Fibroblast of skin of right quadriceps (primary cell): ENCODE data around the gene HOTAIR.

ENCODE experiments used
- DNase-seq: peaks from one replicate; pipeline ENCODE4 v3.0.0-alpha.2; 2013

The HOTAIR gene

DNA sequence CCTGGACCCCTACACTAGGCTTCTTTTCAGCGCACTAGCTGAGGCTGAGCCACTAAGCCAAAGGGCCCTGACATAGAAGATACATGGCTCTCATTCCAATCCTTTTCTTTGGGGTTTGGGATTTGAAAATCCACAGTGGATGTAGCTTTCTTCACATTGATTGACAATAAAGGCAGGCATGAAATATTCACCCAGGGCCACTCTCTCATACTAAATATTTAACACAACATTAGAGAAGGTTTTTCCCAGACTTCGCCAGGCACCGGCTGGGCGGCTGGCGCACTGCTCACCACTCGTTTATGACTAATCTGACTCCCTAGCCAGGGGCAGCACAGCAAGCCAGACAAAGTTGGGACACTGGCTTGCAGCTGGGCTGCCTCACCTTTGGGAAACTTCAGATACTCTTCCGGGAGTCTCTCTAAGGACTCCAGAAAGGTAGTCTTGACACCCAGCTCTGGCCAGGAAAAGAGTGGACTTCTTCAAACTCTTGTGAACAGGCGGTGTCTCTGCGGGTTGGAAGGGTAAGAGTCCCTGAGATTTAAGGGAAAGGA, 2.5 kb downstream of the HOTAIR start:
- DNase-seq = peak; percentile 30

DNA sequence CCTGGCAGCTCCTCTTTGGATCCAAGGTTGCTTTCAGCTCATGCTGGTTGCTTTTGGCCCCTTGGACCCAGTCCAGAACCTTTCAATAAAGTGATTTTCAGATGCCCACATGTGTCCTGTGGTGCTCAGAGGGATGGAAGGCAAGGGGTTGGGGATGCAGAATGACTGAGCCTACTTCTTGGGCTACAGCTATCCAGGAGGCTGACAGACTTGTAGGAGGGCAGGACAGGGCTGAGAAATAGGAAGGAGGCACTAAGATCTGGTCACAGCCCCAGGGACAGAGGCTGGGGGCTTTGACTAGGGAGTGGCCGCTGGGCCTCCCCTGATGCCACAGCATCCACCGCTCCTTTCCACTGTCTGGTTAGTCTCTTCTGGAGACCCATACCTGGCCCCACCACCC, 3.1 kb downstream of the HOTAIR start:
- no peak for DNase-seq

- DNase-seq = no peak
These were observed 3.6 kb downstream of the HOTAIR start for GRCh38 chr12:53971129-53971528.

- no peak for DNase-seq
These were observed 4.3 kb downstream of the HOTAIR start for GRCh38 chr12:53970451-53970850.

- DNase-seq = no peak
These were observed 5.0 kb downstream of the HOTAIR start for GRCh38 chr12:53969588-53970259.

DNA sequence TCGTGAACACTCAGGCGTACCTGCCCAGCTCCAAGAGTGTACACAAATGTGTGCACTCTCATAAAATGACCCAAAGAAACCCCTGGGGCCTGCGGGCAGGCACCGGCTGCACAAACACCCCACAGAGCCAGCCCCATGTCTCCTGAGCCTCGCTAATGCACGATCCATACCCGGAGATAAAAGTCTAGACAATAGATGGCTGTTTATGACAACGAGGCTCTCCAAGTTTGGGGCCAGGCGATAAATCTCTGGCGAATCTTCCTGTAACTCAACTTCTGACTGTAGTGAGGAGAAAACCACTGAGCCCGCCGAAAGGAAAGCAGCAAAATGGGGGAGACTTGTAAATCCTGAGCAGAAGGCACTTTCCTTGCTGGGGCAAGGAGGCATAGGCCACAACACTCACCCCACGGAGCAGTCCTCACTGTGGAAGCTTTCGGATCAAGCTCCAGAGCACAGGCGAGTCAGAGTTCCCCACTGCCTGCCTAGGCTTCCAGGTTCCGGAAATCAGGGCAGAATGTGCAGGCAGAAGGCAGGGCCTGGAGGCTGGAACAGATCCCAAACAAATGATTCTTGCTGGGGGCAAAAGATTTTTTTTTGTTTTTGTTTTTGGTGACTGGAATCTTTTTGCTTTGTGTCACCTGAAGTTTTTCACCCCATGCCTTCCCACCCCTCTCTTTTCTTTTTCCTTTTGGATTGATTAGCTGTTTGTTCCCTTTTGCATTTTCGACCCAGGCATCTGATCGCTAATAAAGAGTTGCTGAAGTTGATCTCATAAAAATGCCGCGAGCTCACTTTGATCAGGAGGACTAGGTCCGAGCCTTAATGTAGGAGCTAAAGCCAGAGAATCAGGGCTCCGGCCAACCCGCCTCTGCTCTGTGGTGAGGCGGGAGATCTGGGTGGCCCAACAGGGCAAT, 6.3 kb downstream of the HOTAIR start:
- DNase-seq = no peak

GRCh38 chr12:53967421-53967925, 7.3 kb downstream of the HOTAIR start:
- peak; percentile 51 for DNase-seq

GRCh38 chr12:53966385-53967133, 8.2 kb downstream of the HOTAIR start:
- no peak for DNase-seq

DNA sequence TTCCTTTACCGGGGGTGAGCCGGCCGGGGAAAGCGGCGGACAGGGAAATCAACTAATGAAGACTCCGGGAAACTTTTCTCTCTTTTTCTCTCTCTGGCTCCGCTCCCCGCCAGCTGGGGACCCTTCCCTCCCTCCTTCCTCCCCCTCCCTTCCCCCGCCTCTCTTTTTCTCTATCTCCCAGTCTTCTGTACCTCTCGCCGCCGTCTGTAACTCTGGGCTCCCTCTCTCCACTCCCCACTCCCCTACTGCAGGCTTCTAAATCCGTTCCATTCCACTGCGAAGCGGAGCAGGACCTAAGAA, 8.7 kb downstream of the HOTAIR start:
- DNase-seq = no peak

- peak; percentile 72 for DNase-seq
These were observed 9.3 kb downstream of the HOTAIR start for GRCh38 chr12:53965281-53966084.

- DNase-seq = no peak
These were observed 10.4 kb downstream of the HOTAIR start for GRCh38 chr12:53964315-53964713.

- DNase-seq = no peak
These were observed 11.1 kb downstream of the HOTAIR start for GRCh38 chr12:53963434-53964314.

DNA sequence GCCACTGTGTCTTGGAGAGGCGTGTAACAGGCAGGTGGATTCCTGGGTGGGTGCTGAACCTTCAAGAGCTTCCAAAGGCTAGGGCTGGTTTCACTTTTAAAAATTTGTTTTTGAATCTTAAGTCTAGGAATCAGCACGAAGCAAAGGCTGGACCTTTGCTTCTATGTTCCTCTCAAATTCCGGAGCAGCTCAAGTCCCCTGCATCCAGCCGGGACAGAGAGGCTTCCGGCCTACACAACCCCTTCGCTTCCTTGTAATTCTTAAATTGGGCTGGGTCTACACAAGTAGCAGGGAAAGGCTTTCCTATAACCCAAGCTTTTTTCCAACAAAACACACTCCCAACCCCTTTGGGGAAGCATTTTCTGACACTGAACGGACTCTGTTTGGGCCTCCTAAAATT, 11.7 kb downstream of the HOTAIR start:
- DNase-seq = no peak

- no peak for DNase-seq
These were observed 13.6 kb downstream of the HOTAIR start for GRCh38 chr12:53961025-53961761.

DNA sequence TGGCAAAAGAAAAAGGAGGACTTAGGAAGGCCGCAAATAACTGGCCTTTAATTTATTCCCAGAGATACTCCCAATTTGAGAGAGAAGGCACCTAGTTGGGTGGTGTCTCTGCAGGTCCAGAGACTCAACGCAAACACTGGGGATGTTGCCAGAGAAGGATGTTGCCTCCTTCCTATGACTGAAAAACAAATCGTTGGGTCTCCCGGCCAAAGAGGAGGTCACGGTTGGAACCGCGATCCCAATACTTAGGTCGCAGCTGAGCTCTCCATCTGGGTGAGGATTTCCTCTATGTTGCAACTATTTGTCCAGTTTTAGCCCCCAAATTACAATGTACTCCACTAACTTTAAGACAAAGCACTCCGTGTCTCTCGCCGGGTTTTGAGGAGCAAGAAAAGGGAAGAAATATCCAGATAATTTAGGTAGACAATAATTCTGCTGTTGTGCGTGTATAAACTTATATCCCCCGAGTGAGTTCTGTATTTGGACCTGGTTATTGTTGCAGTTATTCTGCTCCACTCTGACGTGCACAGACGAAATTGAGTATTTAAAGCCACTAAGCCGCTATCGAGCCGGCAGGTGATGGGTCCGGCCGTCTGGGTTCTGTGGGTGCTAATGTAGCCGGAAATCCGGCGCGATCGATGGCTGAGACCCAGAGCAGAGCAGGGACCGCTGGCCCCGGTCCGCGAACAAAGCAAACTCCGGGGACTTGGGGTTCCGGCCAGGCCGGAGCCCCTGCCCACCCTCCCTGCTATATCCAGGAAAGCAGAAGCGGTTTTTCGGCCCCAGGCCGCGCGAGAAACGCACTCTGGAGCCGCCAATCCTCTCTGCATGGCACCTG, 14.3 kb downstream of the HOTAIR start:
- no peak for DNase-seq

DNA sequence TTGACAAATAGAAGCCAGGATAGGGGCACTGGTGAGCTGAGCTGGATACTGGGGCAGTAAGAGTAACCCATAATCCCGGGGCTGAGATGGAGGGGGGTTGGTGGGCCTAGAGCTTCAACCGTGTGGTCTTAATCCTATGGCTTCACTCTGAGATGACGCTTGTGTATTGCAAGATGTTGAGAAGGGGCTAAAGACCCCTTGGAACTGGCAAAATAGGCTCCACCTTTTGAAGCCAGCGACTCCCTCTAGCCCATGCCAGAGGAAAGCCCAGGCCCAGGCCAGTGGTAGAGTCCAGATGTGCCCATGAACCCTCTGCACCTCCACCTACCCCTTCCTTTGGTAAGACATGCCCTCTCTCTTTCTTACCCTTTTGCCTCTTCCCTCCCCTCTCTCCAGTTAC, 15.4 kb downstream of the HOTAIR start:
- no peak for DNase-seq

- DNase-seq = no peak
These were observed 16.6 kb downstream of the HOTAIR start for GRCh38 chr12:53958128-53958527.

DNA sequence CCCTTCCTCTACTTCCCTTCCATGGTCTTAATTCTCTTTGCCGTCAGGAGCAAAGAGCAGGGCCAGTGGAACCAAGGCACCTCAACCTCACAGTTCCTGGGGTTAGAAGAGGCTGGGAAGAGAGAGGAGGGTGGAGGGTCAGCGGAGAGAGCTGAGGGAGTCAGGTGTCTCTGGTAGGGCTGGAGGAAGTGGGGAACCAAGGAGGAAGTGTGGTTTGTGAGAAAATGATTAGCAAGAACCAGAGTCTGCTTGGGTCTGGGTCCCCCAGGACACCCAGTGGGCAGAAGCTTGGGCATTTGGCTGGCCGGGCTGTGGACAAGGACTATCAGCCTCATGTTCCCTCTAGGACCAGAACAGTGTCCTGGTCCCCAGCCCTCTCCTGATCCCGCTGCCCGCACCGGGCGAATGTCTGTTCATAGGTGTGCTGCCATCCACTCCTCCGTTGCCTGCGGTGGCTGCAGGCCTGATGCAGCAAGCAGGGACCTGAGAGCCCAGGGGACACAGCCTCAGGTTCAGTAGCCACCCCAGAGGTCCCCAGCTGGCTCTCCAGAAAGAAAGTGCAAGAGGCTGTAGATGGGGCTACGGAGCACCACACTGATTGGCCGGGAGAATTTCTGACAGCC, 17.7 kb downstream of the HOTAIR start:
- DNase-seq = no peak

GRCh38 chr12:53956251-53956887, 18.4 kb downstream of the HOTAIR start:
- no peak for DNase-seq
